ENCODE results near the gene MKLN1.

Gene MKLN1

GRCh38 chr7:131354390-131354789 lies 26.7 kb downstream of the MKLN1 start:
- DNase-seq (ENCODE audit: low read depth in 2 of 2), result no peak

GRCh38 chr7:131355917-131356777 lies 28.5 kb downstream of the MKLN1 start:
- no peak for DNase-seq (ENCODE audit: low read depth in 2 of 2)

- no peak for DNase-seq (ENCODE audit: low read depth in 2 of 2)
Measured at GRCh38 chr7:131357282-131357880, 29.7 kb downstream of the MKLN1 start.

- DNase-seq (ENCODE audit: low read depth in 2 of 2), result no peak
Measured at GRCh38 chr7:131358636-131359035, 31.0 kb downstream of the MKLN1 start.

- no peak for DNase-seq (ENCODE audit: low read depth in 2 of 2)
Measured at GRCh38 chr7:131359136-131359776, 31.6 kb downstream of the MKLN1 start.

- no peak for DNase-seq (ENCODE audit: low read depth in 2 of 2)
Measured at GRCh38 chr7:131363719-131364118, 36.0 kb downstream of the MKLN1 start.

GRCh38 chr7:131364767-131365344 lies 37.2 kb downstream of the MKLN1 start:
- no peak for DNase-seq (ENCODE audit: low read depth in 2 of 2)

- no peak for DNase-seq (ENCODE audit: low read depth in 2 of 2)
Measured at GRCh38 chr7:131365838-131366237, 38.2 kb downstream of the MKLN1 start.

GRCh38 chr7:131369354-131369753 lies 41.7 kb downstream of the MKLN1 start:
- DNase-seq (ENCODE audit: low read depth in 2 of 2), result no peak

- no peak for DNase-seq (ENCODE audit: low read depth in 2 of 2)
Measured at GRCh38 chr7:131370523-131370968, 42.9 kb downstream of the MKLN1 start.

GRCh38 chr7:131371411-131371810 lies 43.7 kb downstream of the MKLN1 start:
- DNase-seq (ENCODE audit: low read depth in 2 of 2), result no peak

GRCh38 chr7:131372554-131372953 lies 44.9 kb downstream of the MKLN1 start:
- no peak for DNase-seq (ENCODE audit: low read depth in 2 of 2)

- no peak for DNase-seq (ENCODE audit: low read depth in 2 of 2)
Measured at GRCh38 chr7:131374821-131375220, 47.1 kb downstream of the MKLN1 start.

GRCh38 chr7:131381069-131381838 lies 53.6 kb downstream of the MKLN1 start:
- no peak for DNase-seq (ENCODE audit: low read depth in 2 of 2)

GRCh38 chr7:131383417-131384285 lies 56.0 kb downstream of the MKLN1 start:
- no peak for DNase-seq (ENCODE audit: low read depth in 2 of 2)

- no peak for DNase-seq (ENCODE audit: low read depth in 2 of 2)
Measured at GRCh38 chr7:131384286-131384635, 56.6 kb downstream of the MKLN1 start.

GRCh38 chr7:131385039-131385605 lies 57.4 kb downstream of the MKLN1 start:
- no peak for DNase-seq (ENCODE audit: low read depth in 2 of 2)

GRCh38 chr7:131388126-131388525 lies 60.5 kb downstream of the MKLN1 start:
- DNase-seq (ENCODE audit: low read depth in 2 of 2), result no peak

GRCh38 chr7:131390275-131390674 lies 62.6 kb downstream of the MKLN1 start:
- no peak for DNase-seq (ENCODE audit: low read depth in 2 of 2)

GRCh38 chr7:131391145-131391544 lies 63.5 kb downstream of the MKLN1 start:
- DNase-seq (ENCODE audit: low read depth in 2 of 2), result no peak

Data from stimulated activated CD4-positive, alpha-beta T cell treated with anti-CD3 and anti-CD28 coated beads, Interleukin-4, amount 100 ng/mL, for 48 hours (primary cell).